Lower leg skin (tissue), 3 donors: ENCODE measurements around the gene CALN1.

Experiments
- POLR2A ChIP-seq, 2 donors: fragments of 450-650 bp; IDR thresholded peaks; one replicate each; pipeline ENCODE4 v1.6.1; 2016 to 2017; ENCODE audit warnings: antibody characterized with exemption in 2 of 2, mild to moderate bottlenecking in 1 of 2, moderate library complexity in 1 of 2
- TF ChIP-seq, protein P1 (sequence below), 3 donors: fragments of 450-650 bp; IDR thresholded peaks; one replicate each; pipeline ENCODE4 v1.5.1; 2016; ENCODE audit warnings: antibody characterized with exemption in 3 of 3, mild to moderate bottlenecking in 3 of 3, moderate library complexity in 2 of 3

DNA sequence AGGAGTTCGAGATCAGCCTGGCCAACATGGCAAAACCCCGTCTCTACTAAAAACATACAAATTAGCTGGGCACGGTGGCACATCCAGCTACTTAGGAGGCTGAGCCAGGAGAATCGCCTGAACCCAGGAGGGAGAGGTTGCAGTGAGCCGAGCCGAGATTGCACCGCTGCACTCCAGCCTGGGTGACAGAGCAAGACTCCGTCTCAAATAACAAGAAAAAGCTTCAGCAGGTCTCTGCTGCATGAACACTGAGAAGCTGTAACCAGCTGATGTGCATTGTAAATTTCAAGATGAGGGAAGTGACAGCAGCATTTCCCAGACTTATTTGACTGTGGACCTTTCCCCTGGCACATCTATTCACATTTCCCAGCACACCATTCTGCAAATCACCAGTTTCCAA, 222.0 kb downstream of the CALN1 start:
- TF ChIP-seq, protein P1, sequence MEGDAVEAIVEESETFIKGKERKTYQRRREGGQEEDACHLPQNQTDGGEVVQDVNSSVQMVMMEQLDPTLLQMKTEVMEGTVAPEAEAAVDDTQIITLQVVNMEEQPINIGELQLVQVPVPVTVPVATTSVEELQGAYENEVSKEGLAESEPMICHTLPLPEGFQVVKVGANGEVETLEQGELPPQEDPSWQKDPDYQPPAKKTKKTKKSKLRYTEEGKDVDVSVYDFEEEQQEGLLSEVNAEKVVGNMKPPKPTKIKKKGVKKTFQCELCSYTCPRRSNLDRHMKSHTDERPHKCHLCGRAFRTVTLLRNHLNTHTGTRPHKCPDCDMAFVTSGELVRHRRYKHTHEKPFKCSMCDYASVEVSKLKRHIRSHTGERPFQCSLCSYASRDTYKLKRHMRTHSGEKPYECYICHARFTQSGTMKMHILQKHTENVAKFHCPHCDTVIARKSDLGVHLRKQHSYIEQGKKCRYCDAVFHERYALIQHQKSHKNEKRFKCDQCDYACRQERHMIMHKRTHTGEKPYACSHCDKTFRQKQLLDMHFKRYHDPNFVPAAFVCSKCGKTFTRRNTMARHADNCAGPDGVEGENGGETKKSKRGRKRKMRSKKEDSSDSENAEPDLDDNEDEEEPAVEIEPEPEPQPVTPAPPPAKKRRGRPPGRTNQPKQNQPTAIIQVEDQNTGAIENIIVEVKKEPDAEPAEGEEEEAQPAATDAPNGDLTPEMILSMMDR (IDR thresholded peaks at IDR 0.05): no peak
- no peak for TF ChIP-seq POLR2A (IDR thresholded peaks at IDR 0.05)
